Vagina (tissue), 2 donors: ENCODE results near the gene ANKRD11.

Source experiments
- POLR2A ChIP-seq, 2 donors: fragments of 450-650 bp; IDR thresholded peaks; one replicate each; pipeline ENCODE4 v1.6.1; 2017; ENCODE audit warnings: antibody characterized with exemption in 2 of 2, mild to moderate bottlenecking in 2 of 2, moderate library complexity in 2 of 2
- TF ChIP-seq, protein P1 (sequence below), 3 experiments: fragments of 450-650 bp in 2 of 3; fragments of 200-600 bp in 1 of 3; sonication (generic) in 1 of 3; IDR thresholded peaks; one replicate each; pipeline ENCODE4 v1.5.1; 2017 to 2019; ENCODE audit warnings: antibody characterized with exemption in 3 of 3, mild to moderate bottlenecking in 2 of 3, moderate library complexity in 2 of 3

- TF ChIP-seq, protein P1, sequence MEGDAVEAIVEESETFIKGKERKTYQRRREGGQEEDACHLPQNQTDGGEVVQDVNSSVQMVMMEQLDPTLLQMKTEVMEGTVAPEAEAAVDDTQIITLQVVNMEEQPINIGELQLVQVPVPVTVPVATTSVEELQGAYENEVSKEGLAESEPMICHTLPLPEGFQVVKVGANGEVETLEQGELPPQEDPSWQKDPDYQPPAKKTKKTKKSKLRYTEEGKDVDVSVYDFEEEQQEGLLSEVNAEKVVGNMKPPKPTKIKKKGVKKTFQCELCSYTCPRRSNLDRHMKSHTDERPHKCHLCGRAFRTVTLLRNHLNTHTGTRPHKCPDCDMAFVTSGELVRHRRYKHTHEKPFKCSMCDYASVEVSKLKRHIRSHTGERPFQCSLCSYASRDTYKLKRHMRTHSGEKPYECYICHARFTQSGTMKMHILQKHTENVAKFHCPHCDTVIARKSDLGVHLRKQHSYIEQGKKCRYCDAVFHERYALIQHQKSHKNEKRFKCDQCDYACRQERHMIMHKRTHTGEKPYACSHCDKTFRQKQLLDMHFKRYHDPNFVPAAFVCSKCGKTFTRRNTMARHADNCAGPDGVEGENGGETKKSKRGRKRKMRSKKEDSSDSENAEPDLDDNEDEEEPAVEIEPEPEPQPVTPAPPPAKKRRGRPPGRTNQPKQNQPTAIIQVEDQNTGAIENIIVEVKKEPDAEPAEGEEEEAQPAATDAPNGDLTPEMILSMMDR (IDR thresholded peaks at IDR 0.05): no peak
- no peak for TF ChIP-seq POLR2A (IDR thresholded peaks at IDR 0.05)
These were observed 243.2 kb downstream of the ANKRD11 start for GRCh38 chr16:89246903-89247733.
